Measurements from ENCODE around the gene DEFB132. TPM values are rescaled to one million over a fixed set of nuclear protein-coding genes. Genes with fewer than 3 reads are reported as not detected.

DEFB132 gene
- total and polyA plus RNA-seq, 2 of the 4 experiments (the other 2 are of a cell fraction): not detected

DNA sequence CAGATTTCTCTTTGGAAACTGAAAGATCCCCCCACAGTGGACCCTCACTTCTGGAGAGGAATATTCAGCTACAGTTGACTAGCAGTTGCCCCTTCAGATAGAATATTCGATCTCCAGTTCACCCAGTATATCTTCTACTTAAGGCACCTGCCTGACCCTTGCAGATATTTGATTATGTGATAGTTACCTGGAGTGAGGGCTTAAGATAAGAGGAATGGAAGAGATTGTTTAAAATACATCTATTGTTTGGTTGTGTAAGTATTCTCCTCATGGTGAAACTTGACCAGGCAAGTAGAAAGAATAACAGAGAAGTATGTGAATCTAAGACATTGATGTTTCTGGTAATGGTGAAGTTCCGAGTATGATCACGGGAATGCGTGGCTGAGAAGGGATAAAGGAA, 38.3 kb downstream of the DEFB132 start:
- WGBS, 2 experiments (ENCODE audit: extremely low coverage in 2 of 2, insufficient read length in 1 of 2): 100% methylated on average over 3 of the region's 4 CpGs; no CpG with 5 or more reads in 1 of the 2 experiments
- Histone ChIP-seq H3K9ac (ENCODE audit: low read depth, low read length) (no peak overlapping the region), H2BK15ac (ENCODE audit: low read depth, low read length) (no peak overlapping the region; the same call in 2 of the 3 replicates), H3K56ac (ENCODE audit: extremely low read depth, insufficient read depth, low read length) (no peak overlapping the region), H3K14ac (replicated peaks; ENCODE audit: low read depth, low read length) (no peak overlapping the region), H3K4me1 (ENCODE audit: control insufficient read depth, insufficient read depth, low read length) (peaks cover 11% of the 10 kb centered on the region), H3K4ac (ENCODE audit: low read depth, low read length) (peak overlapping the region; percentile 39; the same call in 1 of the 2 replicates), H4K91ac (ENCODE audit: insufficient read depth, low read depth, low read length) (no peak overlapping the region), H2BK5ac (ENCODE audit: low read depth, low read length, poor library complexity, severe bottlenecking) (no peak overlapping the region), H4K8ac (ENCODE audit: low read depth in 2 of 2, low read length in 2 of 2) (no peak overlapping the region), H2AK5ac (ENCODE audit: low read depth, low read length) (0 out of 2 replicates have a peak overlapping the region, but pooled peaks have one; percentile 36), H3K79me1 (ENCODE audit: low read depth in 1 of 2, low read length in 2 of 2) (peaks cover 19 to 31% of the 10 kb centered on the region in 2 experiments), H2BK20ac (ENCODE audit: low read depth, low read length) (no peak overlapping the region), H3K9me3 (ENCODE audit: control insufficient read depth, insufficient read depth, low read length) (no peaks in the 10 kb centered on the region), H2AK9ac (replicated peaks; ENCODE audit: low read depth, low read length, poor library complexity) (no peak overlapping the region), H3K4me3 (ENCODE audit: insufficient read depth, low read depth, low read length) (no peak overlapping the region), H3K27ac (ENCODE audit: insufficient read depth, low read length) (no peak overlapping the region), H3K18ac (ENCODE audit: low read depth, low read length) (no peak overlapping the region), H3K27me3 (ENCODE audit: control insufficient read depth, insufficient read depth, low read length) (no peaks in the 10 kb centered on the region), H2BK120ac (ENCODE audit: low read depth, low read length) (no peak overlapping the region), H2AFZ (replicated peaks; ENCODE audit: low read length, poor library complexity) (no peak overlapping the region), H3K4me2 (ENCODE audit: low read depth, low read length) (no peak overlapping the region), H3K23ac (ENCODE audit: low read depth, low read length) (peak overlapping the region; percentile 8; the same call in 1 of the 2 replicates), H3K36me3 (ENCODE audit: control insufficient read depth, insufficient read depth, low read length) (peaks cover 3% of the 10 kb centered on the region; the same call in 1 of the 2 replicates), H4K20me1 (ENCODE audit: insufficient read depth, low read length) (peaks cover 26% of the 10 kb centered on the region), H4K5ac (ENCODE audit: low read depth, low read length) (no peak overlapping the region), H3K9me1 (ENCODE audit: insufficient read depth, low read length) (peaks cover 19% of the 10 kb centered on the region)
- intact Hi-C loops (cut with micrococcal nuclease) (loop anchor here (2.0 kb wide), 1 partner anchor 15 kb away; no protein-coding TSS in a partner anchor), in situ Hi-C loops (cut with MboI; ENCODE audit: low sequenced_read_pairs) (no loop called here), dilution Hi-C loops (cut with HindIII; ENCODE audit: low sequenced_read_pairs, unreplicated experiment) (no loop called here)
- ChIA-PET CTCF (interaction anchor here (1.5 kb wide), 1 partner anchor 28 kb away, joined by 4 read pairs; no protein-coding TSS in a partner anchor), POLR2A (ENCODE audit: unreplicated experiment) (no interaction called here)
- DNase-seq (no peak), ATAC-seq (ENCODE audit: low read depth) (no peak)
- no TSS peak for BruUV-seq (replicated peaks)
- no peak for TF ChIP-seq CHD1 (IDR thresholded peaks at IDR 0.05; ENCODE audit: low read depth, low read length)
- no peak for TF ChIP-seq RCOR1 (IDR thresholded peaks at IDR 0.05; ENCODE audit: insufficient replicate concordance, low read length)
- TF ChIP-seq BHLHE40 (IDR thresholded peaks at IDR 0.05; ENCODE audit: low read depth, low read length): no peak
- TF ChIP-seq, protein P1, sequence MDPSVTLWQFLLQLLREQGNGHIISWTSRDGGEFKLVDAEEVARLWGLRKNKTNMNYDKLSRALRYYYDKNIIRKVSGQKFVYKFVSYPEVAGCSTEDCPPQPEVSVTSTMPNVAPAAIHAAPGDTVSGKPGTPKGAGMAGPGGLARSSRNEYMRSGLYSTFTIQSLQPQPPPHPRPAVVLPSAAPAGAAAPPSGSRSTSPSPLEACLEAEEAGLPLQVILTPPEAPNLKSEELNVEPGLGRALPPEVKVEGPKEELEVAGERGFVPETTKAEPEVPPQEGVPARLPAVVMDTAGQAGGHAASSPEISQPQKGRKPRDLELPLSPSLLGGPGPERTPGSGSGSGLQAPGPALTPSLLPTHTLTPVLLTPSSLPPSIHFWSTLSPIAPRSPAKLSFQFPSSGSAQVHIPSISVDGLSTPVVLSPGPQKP (IDR thresholded peaks at IDR 0.05; ENCODE audit: borderline replicate concordance, low read depth, low read length): no peak
- no peak for TF ChIP-seq FOS (IDR thresholded peaks at IDR 0.05; ENCODE audit: low read depth, low read length)
- no peak for TF ChIP-seq CEBPB (IDR thresholded peaks at IDR 0.05; ENCODE audit: low read depth, low read length)
- TF ChIP-seq SMC3 (IDR thresholded peaks at IDR 0.05; ENCODE audit: low read depth, low read length): no peak
- TF ChIP-seq MAZ (IDR thresholded peaks at IDR 0.05; ENCODE audit: borderline replicate concordance, low read depth, low read length): no peak
- TF ChIP-seq, protein P2, sequence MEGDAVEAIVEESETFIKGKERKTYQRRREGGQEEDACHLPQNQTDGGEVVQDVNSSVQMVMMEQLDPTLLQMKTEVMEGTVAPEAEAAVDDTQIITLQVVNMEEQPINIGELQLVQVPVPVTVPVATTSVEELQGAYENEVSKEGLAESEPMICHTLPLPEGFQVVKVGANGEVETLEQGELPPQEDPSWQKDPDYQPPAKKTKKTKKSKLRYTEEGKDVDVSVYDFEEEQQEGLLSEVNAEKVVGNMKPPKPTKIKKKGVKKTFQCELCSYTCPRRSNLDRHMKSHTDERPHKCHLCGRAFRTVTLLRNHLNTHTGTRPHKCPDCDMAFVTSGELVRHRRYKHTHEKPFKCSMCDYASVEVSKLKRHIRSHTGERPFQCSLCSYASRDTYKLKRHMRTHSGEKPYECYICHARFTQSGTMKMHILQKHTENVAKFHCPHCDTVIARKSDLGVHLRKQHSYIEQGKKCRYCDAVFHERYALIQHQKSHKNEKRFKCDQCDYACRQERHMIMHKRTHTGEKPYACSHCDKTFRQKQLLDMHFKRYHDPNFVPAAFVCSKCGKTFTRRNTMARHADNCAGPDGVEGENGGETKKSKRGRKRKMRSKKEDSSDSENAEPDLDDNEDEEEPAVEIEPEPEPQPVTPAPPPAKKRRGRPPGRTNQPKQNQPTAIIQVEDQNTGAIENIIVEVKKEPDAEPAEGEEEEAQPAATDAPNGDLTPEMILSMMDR (conservative IDR thresholded peaks at IDR 0.05; ENCODE audit: low read depth, low read length): no peak
- TF ChIP-seq, protein P3, sequence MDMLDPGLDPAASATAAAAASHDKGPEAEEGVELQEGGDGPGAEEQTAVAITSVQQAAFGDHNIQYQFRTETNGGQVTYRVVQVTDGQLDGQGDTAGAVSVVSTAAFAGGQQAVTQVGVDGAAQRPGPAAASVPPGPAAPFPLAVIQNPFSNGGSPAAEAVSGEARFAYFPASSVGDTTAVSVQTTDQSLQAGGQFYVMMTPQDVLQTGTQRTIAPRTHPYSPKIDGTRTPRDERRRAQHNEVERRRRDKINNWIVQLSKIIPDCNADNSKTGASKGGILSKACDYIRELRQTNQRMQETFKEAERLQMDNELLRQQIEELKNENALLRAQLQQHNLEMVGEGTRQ (IDR thresholded peaks at IDR 0.05; ENCODE audit: low read depth, low read length): no peak
- TF ChIP-seq RFX5 (IDR thresholded peaks at IDR 0.05; ENCODE audit: low read depth, low read length): no peak
- TF ChIP-seq NFE2L2 (IDR thresholded peaks at IDR 0.05; ENCODE audit: low read depth, low read length): no peak
- TF ChIP-seq MAFK (IDR thresholded peaks at IDR 0.05; ENCODE audit: low read depth, low read length): no peak
- TF ChIP-seq MXI1 (IDR thresholded peaks at IDR 0.05; ENCODE audit: borderline replicate concordance, low read depth, low read length): no peak
- TF ChIP-seq POLR2A (IDR thresholded peaks at IDR 0.05; ENCODE audit: low read depth, low read length): no peak
- no peak for TF ChIP-seq RAD21 (IDR thresholded peaks at IDR 0.05; ENCODE audit: low read length)
